ENCODE data around the gene BCL7C.
A peak's percentile ranks its signal among the peaks of the same experiment; 100 is the strongest.

Gene BCL7C

GRCh38 chr16:30922420-30922959 lies 28.6 kb upstream of the BCL7C start:
- peak; percentile 100 for DNase-seq

GRCh38 chr16:30921748-30922419 lies 28.0 kb upstream of the BCL7C start:
- peak; percentile 80 for DNase-seq

GRCh38 chr16:30921459-30921747 lies 27.5 kb upstream of the BCL7C start:
- no peak for DNase-seq

GRCh38 chr16:30920891-30921290 lies 27.0 kb upstream of the BCL7C start:
- DNase-seq: no peak

- DNase-seq: no peak
Observed at GRCh38 chr16:30918614-30919013, 24.7 kb upstream of the BCL7C start.

- DNase-seq: no peak
Observed at GRCh38 chr16:30914830-30915229, 21.0 kb upstream of the BCL7C start.

GRCh38 chr16:30912794-30913412 lies 19.0 kb upstream of the BCL7C start:
- DNase-seq: no peak

GRCh38 chr16:30910427-30911029 lies 16.7 kb upstream of the BCL7C start:
- DNase-seq: no peak

- DNase-seq: no peak
Observed at GRCh38 chr16:30907064-30907463, 13.2 kb upstream of the BCL7C start.

GRCh38 chr16:30904114-30904780 lies 10.4 kb upstream of the BCL7C start:
- DNase-seq: no peak

GRCh38 chr16:30903596-30903995 lies 9.7 kb upstream of the BCL7C start:
- no peak for DNase-seq

GRCh38 chr16:30903002-30903401 lies 9.1 kb upstream of the BCL7C start:
- DNase-seq: no peak

GRCh38 chr16:30902029-30902972 lies 8.4 kb upstream of the BCL7C start:
- DNase-seq: peak; percentile 57

GRCh38 chr16:30901201-30902028 lies 7.5 kb upstream of the BCL7C start:
- no peak for DNase-seq

GRCh38 chr16:30900588-30900987 lies 6.7 kb upstream of the BCL7C start:
- no peak for DNase-seq

GRCh38 chr16:30899794-30900193 lies 5.9 kb upstream of the BCL7C start:
- no peak for DNase-seq

GRCh38 chr16:30896889-30897733 lies 3.2 kb upstream of the BCL7C start:
- peak; percentile 60 for DNase-seq

GRCh38 chr16:30896261-30896888 lies 2.5 kb upstream of the BCL7C start, which contains the start of gene CTF1:
CTF1 (plus strand) TSS chr16:30896614; CDS start chr16:30896644, 30 bp downstream.
- DNase-seq: no peak

- DNase-seq: no peak
Observed at GRCh38 chr16:30895627-30896260, 1.9 kb upstream of the BCL7C start.
